Body of pancreas (tissue), 4 donors: ENCODE results near the gene MAP3K4. TPM values are rescaled to one million over a fixed set of nuclear protein-coding genes. Genes with fewer than 3 reads are reported as not detected.

Experiments used
- ATAC-seq: fragments of 150-250 bp; one replicate; pipeline ENCODE4 v1.9.1; 2016
- DNase-seq, 4 donors: peaks; one replicate each; pipeline ENCODE4 v3.0.0-alpha.2; 2019
- H3K27ac ChIP-seq, 4 donors: fragments of 200-600 bp; sonication (generic); 1 replicate in 3 of 4; 2 replicates in 1 of 4; pipeline versions ENCODE4 v1.5.1 to v1.6.1; 2016 to 2019; ENCODE audit warnings: mild to moderate bottlenecking in 1 of 4, mixed read lengths in 1 of 4, moderate library complexity in 1 of 4
- H3K27me3 ChIP-seq, 2 donors: fragments of 200-600 bp; sonication (generic); one replicate each; pipeline ENCODE4 v1.6.0; 2016; ENCODE audit warnings: mild to moderate bottlenecking in 1 of 2
- H3K36me3 ChIP-seq, 2 donors: fragments of 200-600 bp; sonication (generic); replicated peaks in 1 of 2; 2 replicates each; pipeline ENCODE4 v1.5.1; 2016; ENCODE audit warnings: low read depth in 2 of 2; ENCODE audit not compliant: insufficient read depth in 1 of 2
- H3K4me1 ChIP-seq: fragments of 200-600 bp; sonication (generic); one replicate; pipeline ENCODE4 v1.6.0; 2016
- H3K4me3 ChIP-seq, 2 donors: fragments of 200-600 bp; sonication (generic); 1 replicate in 1 of 2; 2 replicates in 1 of 2; pipeline ENCODE4 v1.5.1; 2016 to 2019
- H3K9me3 ChIP-seq, 3 donors: fragments of 200-600 bp; sonication (generic); 1 replicate in 2 of 3; 2 replicates in 1 of 3; pipeline ENCODE4 v1.5.1; 2016
- POLR2A ChIP-seq, 3 donors: fragments of 450-650 bp; IDR thresholded peaks; one replicate each; pipeline ENCODE4 v1.6.1; 2016; ENCODE audit warnings: antibody characterized with exemption in 3 of 3, mild to moderate bottlenecking in 2 of 3
- WGBS, 2 donors: methylation state at CpG; one replicate each; pipeline ENCODE4 v1.1.5; 2017; 5-methylcytosine and 5-hydroxymethylcytosine counted together
- intact Hi-C: fragments of 100-400 bp; cut with DNase I; formaldehyde crosslinking; loops from one replicate; pipeline ENCODE4 v1.15.1; 2023
- total RNA-seq, 2 donors: library from RNA; depleted of rRNA; stranded (reverse); fragments of >200 nt; gene quantifications; one replicate each; pipeline ENCODE4 v1.1.0, GENCODE V29; 2016
- TF ChIP-seq, protein P1 (sequence below), 7 experiments: fragments of 450-650 bp in 4 of 7; fragments of 200-600 bp in 3 of 7; sonication (generic) in 3 of 7; IDR thresholded peaks; one replicate each; pipeline ENCODE4 v1.5.1; 2016 to 2019; ENCODE audit warnings: antibody characterized with exemption in 7 of 7

The MAP3K4 gene
- total RNA-seq, 2 donors from 2014 or later, result 20.1 to 31.4 TPM

- WGBS, 2 donors, result 84 to 93% methylated on average over 5 of the region's 5 CpGs
- no peak overlapping the region for H3K4me3 ChIP-seq
- ATAC-seq, result no peak
- H3K27ac ChIP-seq, result no peak overlapping the region
- H3K4me1 ChIP-seq, result peaks cover 15% of the 10 kb centered on the region
- no peak for DNase-seq
- TF ChIP-seq, protein P1, sequence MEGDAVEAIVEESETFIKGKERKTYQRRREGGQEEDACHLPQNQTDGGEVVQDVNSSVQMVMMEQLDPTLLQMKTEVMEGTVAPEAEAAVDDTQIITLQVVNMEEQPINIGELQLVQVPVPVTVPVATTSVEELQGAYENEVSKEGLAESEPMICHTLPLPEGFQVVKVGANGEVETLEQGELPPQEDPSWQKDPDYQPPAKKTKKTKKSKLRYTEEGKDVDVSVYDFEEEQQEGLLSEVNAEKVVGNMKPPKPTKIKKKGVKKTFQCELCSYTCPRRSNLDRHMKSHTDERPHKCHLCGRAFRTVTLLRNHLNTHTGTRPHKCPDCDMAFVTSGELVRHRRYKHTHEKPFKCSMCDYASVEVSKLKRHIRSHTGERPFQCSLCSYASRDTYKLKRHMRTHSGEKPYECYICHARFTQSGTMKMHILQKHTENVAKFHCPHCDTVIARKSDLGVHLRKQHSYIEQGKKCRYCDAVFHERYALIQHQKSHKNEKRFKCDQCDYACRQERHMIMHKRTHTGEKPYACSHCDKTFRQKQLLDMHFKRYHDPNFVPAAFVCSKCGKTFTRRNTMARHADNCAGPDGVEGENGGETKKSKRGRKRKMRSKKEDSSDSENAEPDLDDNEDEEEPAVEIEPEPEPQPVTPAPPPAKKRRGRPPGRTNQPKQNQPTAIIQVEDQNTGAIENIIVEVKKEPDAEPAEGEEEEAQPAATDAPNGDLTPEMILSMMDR (IDR thresholded peaks at IDR 0.05), result no peak
- TF ChIP-seq POLR2A (IDR thresholded peaks at IDR 0.05), result no peak
- intact Hi-C loops, result no loop called here
- no peaks in the 10 kb centered on the region for H3K9me3 ChIP-seq
- peaks cover 4 to 16% of the 10 kb centered on the region in 2 donors for H3K36me3 ChIP-seq
- no peaks in the 10 kb centered on the region for H3K27me3 ChIP-seq
Observed at GRCh38 chr6:161108916-161109315, 117.3 kb downstream of the MAP3K4 start.

GRCh38 chr6:161109366-161109765 lies 117.8 kb downstream of the MAP3K4 start:
- no peaks in the 10 kb centered on the region for H3K27me3 ChIP-seq
- no peaks in the 10 kb centered on the region for H3K9me3 ChIP-seq
- H3K4me1 ChIP-seq, result peaks cover 15% of the 10 kb centered on the region
- peaks cover 4 to 16% of the 10 kb centered on the region in 2 donors for H3K36me3 ChIP-seq
- intact Hi-C loops, result no loop called here
- ATAC-seq, result no peak
- 84% methylated on average over 4 of the region's 4 CpGs for WGBS, 2 donors
- TF ChIP-seq, protein P1 (IDR thresholded peaks at IDR 0.05), result no peak
- no peak for TF ChIP-seq POLR2A (IDR thresholded peaks at IDR 0.05)
- no peak overlapping the region for H3K4me3 ChIP-seq
- no peak for DNase-seq
- no peak overlapping the region for H3K27ac ChIP-seq

GRCh38 chr6:161110028-161110779 lies 118.6 kb downstream of the MAP3K4 start:
- Histone ChIP-seq H3K4me3 (no peak overlapping the region), H3K27ac (no peak overlapping the region), H3K4me1 (peaks cover 15% of the 10 kb centered on the region), H3K9me3 (no peaks in the 10 kb centered on the region), H3K36me3 (peaks cover 4 to 18% of the 10 kb centered on the region in 2 donors), H3K27me3 (no peaks in the 10 kb centered on the region)
- DNase-seq, result no peak
- no peak for ATAC-seq
- TF ChIP-seq, protein P1 (IDR thresholded peaks at IDR 0.05), result no peak
- no peak for TF ChIP-seq POLR2A (IDR thresholded peaks at IDR 0.05)
- intact Hi-C loops, result no loop called here
- 92 to 94% methylated on average over 14 of the region's 14 CpGs for WGBS, 2 donors

DNA sequence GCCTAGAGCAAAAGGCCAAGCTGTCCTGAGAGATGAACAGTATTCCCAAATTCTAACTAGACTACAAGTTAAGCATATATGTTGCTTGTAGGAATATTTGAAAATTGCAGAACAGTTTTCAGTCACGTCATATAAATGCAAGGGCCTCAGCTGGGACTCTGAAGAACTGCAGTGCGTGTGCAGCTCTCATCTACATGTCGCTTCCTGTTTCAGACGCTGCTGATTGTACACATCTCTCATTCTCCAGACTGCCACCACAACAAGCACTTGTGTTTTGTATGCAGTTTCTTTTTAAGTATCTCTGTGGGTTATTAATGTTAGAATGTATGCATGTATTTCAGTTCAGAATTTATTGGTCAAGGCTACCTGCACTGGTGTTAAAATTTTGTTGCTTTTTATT lies 119.7 kb downstream of the MAP3K4 start:
- no peaks in the 10 kb centered on the region for H3K27me3 ChIP-seq
- no peak overlapping the region for H3K27ac ChIP-seq
- ATAC-seq (no peak), DNase-seq (no peak)
- no peak overlapping the region for H3K4me3 ChIP-seq
- 71 to 88% methylated on average over 4 of the region's 4 CpGs for whole genome bisulfite sequencing, 2 donors
- intact Hi-C loops, result no loop called here
- H3K36me3 ChIP-seq, result peaks cover 4 to 26% of the 10 kb centered on the region in 2 donors
- no peak for TF ChIP-seq POLR2A (IDR thresholded peaks at IDR 0.05)
- TF ChIP-seq, protein P1 (IDR thresholded peaks at IDR 0.05), result no peak
- H3K9me3 ChIP-seq, result no peaks in the 10 kb centered on the region
- H3K4me1 ChIP-seq, result peaks cover 15% of the 10 kb centered on the region

DNA sequence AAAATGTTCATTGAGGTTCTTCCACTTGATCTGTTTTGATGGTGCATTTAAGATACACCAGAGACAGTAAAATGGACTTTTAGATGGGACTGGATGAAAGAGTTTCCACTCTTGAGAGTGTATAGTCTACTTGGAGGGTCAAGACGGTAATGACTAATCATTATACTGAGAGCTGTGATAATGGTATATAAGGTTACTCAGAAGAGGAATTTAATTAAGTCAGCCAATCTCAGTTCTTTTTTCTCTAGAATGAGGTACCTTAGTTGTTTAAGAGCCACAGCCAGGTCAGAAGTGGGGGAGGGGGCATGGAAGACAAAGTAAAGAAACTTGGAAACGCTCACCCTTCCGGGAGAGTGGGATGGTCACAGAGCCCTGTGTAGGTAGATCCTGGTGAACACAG lies 123.9 kb downstream of the MAP3K4 start:
- no peak for ATAC-seq
- Histone ChIP-seq H3K27me3 (no peaks in the 10 kb centered on the region), H3K4me1 (no peaks in the 10 kb centered on the region), H3K4me3 (no peak overlapping the region), H3K27ac (no peak overlapping the region), H3K9me3 (no peaks in the 10 kb centered on the region), H3K36me3 (peaks cover 4 to 15% of the 10 kb centered on the region in 2 donors)
- intact Hi-C loops, result no loop called here
- no peak for TF ChIP-seq POLR2A (IDR thresholded peaks at IDR 0.05)
- TF ChIP-seq, protein P1 (IDR thresholded peaks at IDR 0.05), result no peak
- no peak for DNase-seq
- WGBS, 2 donors, result 87 to 90% methylated on average over 3 of the region's 3 CpGs
